HG03439 (cell line): ENCODE measurements around the gene ISG15.
"Not testable (repeated sequence)": the region's sequence is repeated elsewhere in the genome, so short reads cannot be mapped to it uniquely, and the experiment has no call there.

ENCODE experiments used
- ATAC-seq: cut with Tn5 transposase; IDR thresholded peaks from one replicate; pipeline ENCODE4 v1.9.1; 2021; ENCODE audit warnings: mild to moderate bottlenecking, moderate library complexity; ENCODE audit not compliant: unreplicated experiment

Gene ISG15

DNA sequence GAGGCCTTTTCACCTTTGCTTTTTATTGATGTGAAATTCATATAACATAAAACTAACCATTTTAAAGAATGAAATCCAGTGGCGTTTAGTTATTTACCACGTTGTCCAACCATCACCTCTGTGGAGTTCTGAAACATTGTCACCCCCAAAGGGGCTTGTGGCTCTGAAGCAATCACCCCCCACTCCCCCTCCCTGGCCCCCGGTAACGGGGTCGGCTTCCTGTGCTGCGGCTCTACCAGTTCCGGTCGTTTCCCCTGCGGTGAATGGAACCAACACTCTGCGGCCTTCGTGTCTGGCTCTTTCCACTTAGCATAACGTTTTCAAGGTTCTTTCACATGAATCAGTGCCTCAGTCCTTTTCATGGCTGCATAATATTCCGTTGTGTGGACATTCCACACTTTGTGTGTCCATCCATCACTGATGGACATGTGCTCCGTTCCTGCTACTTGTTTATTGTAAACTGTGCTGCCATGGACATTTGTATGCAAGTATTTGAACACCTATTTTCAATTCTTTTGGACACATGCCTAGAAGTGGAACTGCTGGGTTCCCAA, 1.8 kb upstream of the ISG15 start:
- ATAC-seq: no peak

DNA sequence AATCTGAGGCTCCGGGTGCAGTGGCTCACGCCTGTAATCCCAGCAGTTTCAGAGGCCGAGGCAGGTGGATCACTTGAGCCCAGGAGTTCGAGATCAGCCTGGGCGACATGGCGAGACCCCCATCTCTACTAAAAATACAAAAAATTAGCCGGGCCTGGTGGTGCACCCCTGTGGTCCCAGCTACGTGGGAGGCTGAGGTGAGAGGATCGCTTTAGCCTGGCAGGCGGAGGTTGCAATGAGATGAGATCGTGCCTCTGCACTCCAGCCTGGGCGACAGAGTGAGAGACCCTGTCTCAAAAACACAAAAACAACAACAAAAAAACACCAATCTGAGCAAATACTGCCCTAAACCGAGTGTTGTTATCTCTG, 577 bp upstream of the ISG15 start:
- ATAC-seq: not testable (repeated sequence)

DNA sequence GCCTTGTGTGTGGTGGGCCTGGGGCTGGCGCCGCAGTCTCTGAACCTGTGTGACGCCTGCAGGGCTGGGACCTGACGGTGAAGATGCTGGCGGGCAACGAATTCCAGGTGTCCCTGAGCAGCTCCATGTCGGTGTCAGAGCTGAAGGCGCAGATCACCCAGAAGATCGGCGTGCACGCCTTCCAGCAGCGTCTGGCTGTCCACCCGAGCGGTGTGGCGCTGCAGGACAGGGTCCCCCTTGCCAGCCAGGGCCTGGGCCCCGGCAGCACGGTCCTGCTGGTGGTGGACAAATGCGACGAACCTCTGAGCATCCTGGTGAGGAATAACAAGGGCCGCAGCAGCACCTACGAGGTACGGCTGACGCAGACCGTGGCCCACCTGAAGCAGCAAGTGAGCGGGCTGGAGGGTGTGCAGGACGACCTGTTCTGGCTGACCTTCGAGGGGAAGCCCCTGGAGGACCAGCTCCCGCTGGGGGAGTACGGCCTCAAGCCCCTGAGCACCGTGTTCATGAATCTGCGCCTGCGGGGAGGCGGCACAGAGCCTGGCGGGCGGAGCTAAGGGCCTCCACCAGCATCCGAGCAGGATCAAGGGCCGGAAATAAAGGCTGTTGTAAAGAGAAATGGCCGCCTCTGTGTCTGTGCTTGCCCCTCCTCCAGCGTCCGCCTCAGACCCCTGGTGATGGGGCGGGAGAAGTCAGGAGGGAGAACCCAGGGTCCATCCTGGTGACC, 788 bp downstream of the ISG15 start:
- ATAC-seq: peak; percentile 24

DNA sequence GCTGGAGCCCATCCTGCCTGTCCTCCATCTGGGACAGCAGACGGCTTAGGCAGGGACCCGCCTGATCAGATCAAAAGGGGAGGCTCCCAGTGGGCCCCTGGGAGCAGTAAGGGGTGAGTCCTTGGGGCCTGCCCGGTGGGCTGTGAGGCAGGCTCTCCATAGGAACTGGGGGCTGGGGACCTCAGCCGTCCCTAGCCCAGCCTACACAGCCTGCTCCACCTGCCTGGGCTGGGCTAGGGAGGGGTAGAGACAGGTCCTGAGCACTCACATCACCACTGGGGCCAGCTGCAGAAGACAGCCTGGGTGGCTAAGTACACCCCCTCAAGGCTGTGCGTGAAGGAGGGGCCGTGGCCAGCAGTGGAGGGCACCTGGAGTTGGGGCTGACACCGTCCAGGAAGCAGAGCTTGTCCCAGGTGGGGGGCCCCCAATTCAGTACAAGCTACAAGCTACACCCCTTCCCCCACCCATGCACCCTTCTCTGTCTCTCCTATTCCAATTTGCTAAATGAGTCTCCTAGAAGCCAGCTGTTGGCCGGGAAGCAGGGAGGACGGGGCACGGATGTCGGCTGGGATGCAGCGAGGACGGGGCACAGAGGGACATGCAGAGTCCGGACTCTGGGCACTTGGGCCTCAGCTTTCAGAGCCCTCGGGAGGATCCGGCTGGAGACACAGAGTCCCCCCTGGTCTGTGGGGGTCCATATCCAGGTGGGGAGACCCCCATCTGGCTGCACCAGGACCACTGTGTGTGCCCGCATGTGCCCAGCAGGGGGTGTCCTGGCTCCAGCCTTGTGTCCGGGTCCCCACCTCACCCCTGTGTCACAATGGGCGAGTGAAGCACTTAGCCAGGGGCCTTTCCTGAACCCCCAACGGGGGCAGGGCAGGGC, 1.7 kb downstream of the ISG15 start:
- no peak for ATAC-seq

DNA sequence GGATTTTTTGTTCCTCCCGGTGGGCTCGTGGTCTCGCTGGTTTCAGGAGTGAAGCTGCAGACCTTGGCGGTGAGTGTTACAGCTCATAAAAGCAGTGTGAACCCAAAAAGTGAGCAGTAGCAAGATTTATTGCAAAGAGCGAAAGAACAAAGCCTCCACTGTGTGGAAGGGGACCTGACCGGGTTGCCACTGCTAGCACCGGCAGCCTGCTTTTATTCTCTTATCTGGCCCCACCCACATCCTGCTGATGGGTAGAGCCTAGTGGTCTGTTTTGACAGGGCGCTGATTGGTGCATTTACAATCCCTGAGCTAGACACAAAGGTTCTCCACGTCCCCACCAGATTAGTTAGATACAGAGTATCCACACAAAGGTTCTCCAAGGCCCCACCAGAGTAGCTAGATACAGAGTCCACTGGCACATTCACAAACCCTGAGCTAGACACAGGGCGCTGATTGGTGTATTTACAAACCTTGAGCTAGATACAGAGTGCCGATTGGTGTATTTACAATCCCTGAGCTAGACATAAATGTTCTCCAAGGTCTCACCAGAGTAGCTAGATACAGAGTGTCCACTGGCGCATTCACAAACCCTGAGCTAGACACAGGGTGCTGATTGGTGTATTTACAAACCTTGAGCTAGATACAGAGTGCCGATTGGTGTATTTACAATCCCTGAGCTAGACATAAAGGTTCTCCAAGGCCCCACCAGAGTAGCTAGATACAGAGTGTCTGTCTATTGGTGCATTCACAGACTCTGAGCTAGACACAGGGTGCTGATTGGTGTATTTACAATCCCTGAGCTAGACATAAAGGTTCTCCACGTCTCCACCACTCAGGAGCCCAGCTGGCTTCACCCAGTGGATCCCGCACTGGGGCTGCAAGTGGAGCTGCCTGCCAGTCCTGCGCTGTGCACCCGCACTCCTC, 4.4 kb downstream of the ISG15 start:
- not testable (repeated sequence) for ATAC-seq

DNA sequence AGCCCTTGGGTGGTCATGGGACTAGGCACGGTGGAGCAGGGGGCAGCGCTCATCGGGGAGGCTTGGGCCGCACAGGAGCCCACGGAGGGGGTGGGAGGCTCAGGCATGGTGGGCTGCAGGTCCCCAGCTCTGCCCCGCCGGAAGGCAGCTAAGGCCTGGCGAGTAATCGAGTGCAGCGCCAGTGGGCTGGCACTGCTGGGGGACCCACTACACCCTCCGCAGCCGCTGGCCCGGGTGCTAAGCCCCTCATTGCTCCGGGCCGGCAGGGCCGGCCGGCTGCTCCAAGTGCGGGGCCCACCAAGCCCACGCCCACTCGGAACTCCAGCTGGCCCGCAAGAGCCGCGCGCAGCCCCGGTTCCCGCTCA, 5.0 kb downstream of the ISG15 start:
- not testable (repeated sequence) for ATAC-seq

DNA sequence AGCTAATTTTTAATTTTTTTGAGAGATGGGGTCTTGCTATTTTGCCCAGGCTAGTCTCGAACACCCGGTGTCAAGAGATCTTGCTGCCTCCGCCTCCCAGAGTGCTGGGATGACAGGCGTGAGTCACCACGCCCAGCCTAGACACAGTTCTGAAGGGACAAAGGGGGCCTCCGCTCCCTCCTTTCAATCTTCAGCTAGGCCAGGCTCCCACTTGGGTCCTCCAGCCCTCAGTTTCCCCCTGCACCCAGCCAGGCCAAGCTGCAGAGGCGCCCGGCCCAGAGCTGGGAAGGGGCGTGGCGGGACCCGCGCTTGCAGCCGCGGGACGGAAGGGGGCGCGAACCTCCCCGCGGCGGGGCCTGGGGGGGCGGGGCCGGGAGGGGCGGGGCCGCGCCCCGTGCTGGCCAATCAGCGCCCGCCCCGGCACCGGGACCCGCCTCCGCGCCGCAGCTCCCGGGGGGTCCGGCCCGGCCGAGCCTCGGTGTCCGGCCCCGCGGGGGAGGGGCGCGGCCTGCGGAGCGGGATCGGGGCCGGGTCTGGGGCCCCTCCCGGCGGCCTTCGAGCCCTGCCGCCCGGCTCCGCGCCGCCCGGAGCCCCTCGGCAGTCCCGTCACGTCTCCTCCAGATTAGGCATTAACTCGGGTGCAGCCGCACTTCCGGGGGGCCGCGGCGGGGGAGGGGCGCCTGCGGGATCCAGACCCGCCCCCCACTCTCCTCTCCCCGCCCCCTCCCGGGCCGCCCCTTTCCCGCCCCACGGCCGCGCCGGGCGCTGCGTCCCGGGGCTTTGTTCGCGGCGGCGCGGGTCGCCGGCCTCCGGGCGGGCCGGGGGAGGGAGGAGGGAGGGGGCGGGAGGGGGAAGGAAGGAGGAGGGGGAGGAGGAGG, 6.1 kb downstream of the ISG15 start:
- ATAC-seq: peak; percentile 65

DNA sequence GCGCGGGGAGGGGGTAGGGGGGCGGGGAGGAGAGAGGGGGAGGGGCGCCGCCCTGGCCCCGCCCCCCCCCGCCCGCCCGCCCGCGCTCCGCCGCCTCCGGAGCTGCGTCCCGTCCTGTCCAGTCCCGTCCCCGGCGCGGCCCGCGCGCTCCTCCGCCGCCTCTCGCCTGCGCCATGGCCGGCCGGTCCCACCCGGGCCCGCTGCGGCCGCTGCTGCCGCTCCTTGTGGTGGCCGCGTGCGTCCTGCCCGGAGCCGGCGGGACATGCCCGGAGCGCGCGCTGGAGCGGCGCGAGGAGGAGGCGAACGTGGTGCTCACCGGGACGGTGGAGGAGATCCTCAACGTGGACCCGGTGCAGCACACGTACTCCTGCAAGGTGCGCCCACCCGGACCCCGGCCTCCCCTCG, 6.7 kb downstream of the ISG15 start, which contains the start of gene AGRN:
Gene AGRN, plus strand, starts transcription at position 121 of the 405 bp plus-strand sequence. Its CDS starts 53 bp downstream, at position 174.
- ATAC-seq: peak; percentile 31

DNA sequence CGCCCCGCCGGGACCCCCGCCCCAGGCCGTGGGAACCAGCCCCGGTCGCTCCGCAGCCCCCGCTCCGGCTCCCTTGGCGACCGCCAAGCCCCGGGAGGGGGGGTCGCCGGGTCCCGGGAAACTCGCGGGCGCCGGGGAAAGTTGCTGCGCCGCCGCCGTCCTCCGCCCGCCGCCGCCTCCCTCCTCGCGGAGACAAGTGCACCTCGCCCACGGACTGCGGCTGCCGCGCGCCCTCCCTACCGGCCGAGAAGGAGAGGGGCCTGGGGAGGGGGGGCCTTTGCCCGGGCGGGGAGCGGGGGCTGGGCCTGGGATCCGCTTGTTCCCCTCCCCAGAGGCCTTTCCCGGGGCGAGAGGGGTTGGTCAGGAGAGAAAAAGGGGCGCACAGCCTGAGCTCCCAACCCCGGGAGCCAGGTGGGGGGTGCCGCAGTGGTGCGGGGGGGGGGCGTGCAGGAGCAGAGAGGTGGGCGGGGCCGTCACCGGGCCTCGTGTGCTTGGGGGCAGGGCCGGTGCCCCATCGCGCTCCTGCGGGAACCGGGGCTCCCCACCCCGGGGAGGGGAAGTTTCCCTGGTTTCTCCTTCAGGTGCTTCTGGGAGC, 7.2 kb downstream of the ISG15 start:
- ATAC-seq: peak; percentile 13

DNA sequence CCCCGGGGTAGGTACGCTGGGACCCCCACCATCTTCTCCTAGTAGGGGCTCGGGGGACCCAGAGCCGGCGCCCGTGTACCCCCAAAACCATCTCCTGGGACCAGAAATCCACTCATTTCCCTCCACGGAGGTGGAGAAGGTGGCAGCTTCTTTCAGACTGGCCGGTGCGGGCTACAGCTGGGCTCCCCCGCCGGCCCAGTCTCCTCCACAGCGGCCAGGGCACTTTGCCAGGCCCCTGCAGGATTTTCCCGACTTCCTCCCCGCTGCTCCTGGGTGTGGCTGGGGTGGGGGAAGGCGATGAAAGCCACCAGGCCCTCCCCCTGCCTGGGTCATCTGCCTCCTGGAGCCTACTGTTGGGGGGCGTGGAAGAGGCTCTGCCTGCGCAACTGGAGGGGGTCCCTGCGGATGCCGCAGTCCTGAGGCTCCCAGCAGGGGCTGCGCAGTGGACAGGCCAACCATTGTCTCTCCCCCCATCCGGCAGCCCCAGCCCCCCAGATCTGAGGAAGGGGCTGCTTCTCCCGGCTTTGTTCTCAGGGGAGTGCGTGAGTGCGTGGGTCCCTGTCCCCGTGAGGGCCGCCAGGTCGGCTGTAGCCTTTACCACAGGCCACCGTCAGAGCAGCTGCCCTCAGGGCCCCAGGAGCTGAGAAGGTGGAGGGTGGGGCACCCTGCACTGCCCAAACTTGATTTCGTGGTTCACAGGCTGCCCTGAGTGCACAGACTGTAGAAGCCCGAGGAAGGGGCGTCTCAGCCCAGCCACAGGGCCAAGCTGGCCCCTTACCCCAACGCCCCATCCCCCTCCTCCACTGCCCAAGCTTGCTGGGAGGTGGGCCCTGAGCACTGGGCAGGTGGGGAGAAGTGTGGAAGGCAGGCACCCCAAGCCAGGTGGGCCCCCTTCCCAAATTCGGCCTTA, 8.0 kb downstream of the ISG15 start:
- no peak for ATAC-seq

DNA sequence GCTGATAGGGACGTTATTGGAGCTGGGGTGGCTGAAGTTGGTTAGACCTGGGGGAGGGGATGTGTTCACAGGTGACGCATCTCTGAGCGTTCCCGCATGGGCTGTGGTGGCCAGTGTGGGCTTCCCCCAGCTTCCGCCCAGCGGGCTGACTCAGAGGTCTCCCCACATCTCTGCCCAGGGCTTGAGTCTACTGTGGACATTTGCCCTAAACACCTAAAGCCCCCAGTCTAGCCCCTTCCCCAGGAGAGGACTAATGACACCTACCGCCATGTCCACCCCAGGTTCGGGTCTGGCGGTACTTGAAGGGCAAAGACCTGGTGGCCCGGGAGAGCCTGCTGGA, 8.6 kb downstream of the ISG15 start:
- ATAC-seq: no peak

DNA sequence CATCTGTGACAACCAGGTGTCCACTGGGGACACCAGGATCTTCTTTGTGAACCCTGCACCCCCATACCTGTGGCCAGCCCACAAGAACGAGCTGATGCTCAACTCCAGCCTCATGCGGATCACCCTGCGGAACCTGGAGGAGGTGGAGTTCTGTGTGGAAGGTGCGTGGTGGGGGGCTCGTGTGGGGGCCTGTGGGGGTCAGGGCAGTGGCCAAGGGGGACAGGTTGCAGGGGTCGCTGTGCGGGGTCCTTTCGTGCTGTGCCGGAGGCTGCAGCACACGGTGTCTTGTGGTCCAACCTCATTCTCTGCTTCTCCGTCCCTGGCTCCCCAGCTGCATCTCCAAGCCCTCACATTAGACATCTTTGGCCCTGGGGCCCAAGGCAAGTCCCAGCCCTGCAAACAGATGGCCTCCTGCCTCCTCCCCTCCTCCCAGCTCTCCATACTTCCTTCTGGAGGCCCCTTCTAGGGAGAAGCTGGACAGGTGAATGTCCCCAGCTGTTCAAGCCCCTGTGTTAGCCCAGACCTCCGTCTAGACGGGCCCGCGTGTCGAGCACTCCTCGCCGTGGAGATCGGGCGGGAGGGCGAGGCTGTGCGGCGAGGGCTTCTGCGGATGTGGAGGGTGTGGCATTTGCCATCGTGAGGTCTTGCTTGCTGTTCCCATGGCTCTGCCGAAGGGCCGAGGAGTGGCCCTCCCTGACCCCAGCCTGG, 9.2 kb downstream of the ISG15 start:
- no peak for ATAC-seq

DNA sequence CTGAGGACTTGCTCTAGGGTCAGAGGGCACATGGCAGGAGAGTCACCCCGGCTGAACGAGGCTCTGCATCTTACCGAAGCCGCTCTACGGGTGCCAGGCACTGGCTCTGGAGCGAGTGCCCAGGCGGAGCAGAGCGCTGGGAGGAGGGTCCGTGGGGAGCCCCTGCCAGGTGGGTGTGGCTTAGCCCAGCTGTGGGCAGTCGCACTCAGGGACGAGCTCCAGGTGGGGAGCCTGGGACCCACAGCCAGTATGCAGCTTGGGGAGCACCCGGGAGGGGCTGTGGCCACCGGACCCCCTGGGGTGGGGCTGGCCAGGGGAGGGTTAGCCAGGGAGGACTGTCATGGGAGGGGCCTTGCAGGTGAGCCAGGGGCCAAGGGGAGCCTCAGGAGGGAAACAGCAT, 10.4 kb downstream of the ISG15 start:
- ATAC-seq: no peak

DNA sequence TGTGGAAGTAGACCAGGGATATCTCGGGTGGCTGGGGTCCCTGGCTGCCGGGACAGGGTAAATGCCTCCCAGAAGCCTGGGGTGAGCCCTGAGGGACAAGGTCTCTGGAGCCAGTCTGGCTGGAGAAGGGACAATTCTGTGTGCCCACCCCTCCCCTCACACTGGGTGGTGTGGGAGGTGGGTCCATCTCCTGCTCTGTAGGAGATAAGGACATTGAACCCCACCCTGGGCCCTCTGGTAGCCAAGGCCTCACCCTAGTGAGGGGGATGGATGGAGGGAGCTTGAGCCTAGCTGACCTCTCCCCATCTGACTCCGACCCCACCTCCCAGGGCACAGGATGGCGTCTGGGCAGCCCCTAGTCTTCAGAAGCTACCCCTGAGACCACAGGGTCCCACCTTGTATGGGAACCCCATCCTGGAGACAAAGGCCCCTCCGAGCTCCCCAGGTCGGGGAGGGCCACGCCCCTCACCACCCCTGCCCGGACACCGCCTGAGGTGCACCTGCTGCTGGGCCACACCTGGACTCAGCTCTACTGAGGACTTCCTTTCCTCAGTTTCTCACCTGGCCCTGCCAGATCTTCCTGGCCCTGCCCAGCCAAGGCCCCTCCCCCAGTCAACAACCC, 11.0 kb downstream of the ISG15 start:
- ATAC-seq: no peak

DNA sequence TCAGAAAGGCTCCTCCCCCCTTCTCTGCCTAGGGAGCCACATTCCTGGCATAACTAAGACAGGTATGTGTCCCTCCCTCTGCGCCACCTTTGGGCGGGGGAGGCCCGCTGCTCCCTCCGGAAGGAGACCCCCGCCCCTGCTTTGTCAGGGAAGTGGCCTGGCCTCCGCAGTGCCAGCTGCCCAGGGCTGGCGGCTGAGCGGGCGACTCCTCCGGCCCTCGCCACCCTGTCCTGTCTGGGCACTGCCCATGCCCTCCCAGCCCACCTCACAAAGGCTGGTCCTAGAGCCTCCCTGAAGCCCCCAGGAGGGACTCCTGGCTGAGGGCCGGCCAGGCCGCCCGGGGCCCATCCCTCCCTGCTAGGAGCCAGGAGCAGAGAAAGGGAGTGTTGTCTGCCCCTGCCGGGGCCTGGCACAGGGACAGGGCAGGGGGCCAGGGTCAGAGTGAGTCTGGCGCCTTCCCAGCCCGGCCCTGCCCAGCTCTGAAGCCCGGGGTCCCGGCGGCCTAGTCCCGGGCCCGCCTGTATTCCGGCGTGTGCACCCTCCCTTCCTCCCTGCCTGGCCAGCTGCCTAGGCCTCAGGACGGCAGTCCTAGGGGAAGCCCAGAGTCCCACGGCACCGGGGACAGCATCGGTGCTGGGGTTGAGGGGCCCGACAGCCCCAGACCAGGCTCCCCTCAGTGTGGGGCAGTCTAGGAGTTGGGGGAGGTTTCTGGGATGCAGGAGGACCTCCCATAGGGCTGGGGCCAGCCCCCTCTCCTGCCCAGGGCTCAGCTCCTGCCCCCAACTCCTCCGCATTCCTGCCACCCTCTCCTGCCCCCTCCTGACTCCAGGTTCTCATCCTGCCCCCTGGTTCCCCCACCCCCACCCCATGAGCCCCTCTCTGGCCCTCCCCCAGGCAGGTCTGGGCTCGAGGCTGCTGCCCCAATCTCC, 11.7 kb downstream of the ISG15 start:
- no peak for ATAC-seq

DNA sequence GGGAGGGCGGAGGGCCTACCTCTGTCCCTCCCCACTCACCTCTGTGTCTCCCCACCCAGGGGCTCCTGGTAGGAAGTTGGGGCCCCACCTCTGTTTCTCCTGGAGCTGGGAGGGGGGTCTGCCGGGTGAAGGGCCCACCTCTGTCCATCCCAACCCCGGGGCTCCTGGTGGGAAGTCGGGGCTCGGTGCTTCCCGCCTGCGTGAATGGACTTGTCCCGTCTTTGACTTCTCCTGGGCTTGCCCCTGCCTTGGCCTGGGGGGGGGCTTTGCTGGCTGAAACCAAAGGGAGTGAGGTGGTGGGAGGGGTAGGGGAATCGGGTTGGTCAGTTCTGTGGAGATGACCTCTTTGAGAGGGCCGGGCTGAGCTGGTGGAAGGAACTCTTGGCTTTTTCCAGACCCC, 12.4 kb downstream of the ISG15 start:
- no peak for ATAC-seq
